Measurements from ENCODE around the gene CIP2A.

DNA sequence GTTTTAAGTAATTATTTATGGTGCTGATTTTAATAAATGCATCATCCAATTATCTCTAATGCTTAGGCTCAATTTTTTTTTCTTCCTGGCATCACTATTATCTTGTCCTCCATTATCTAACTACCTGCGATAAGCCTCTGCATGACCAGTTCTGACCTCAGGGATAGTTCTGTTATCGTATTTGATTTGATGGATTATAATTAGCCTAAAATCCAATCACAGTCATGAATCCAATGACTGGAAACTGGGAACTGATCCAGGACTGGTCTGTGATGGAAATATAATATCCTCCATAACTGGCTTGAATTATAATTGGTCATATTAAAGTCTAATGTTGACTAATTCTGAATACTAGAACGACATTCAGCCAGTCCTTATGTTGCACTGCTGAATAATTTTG lies 80.0 kb downstream of the CIP2A start:
- no peak for TF ChIP-seq POLR2A (IDR thresholded peaks at IDR 0.05)
- TF ChIP-seq, protein P1, sequence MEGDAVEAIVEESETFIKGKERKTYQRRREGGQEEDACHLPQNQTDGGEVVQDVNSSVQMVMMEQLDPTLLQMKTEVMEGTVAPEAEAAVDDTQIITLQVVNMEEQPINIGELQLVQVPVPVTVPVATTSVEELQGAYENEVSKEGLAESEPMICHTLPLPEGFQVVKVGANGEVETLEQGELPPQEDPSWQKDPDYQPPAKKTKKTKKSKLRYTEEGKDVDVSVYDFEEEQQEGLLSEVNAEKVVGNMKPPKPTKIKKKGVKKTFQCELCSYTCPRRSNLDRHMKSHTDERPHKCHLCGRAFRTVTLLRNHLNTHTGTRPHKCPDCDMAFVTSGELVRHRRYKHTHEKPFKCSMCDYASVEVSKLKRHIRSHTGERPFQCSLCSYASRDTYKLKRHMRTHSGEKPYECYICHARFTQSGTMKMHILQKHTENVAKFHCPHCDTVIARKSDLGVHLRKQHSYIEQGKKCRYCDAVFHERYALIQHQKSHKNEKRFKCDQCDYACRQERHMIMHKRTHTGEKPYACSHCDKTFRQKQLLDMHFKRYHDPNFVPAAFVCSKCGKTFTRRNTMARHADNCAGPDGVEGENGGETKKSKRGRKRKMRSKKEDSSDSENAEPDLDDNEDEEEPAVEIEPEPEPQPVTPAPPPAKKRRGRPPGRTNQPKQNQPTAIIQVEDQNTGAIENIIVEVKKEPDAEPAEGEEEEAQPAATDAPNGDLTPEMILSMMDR (IDR thresholded peaks at IDR 0.05), result no peak

All from esophagus squamous epithelium (tissue), 4 donors.